Sigmoid colon (tissue), 7 donors: ENCODE data around the gene ITPK1. TPM values are rescaled to one million over a fixed set of nuclear protein-coding genes. Genes with fewer than 3 reads are reported as not detected.
"Not testable (repeated sequence)": the region's sequence is repeated elsewhere in the genome, so short reads cannot be mapped to it uniquely, and the experiment has no call there.

Experiments used
- DNase-seq: peaks from one replicate; pipeline ENCODE4 v3.0.0-alpha.2; 2019
- H3K27ac ChIP-seq, 4 donors: fragments of 200-600 bp; sonication (generic); one replicate each; pipeline ENCODE4 v1.5.1; 2016 to 2019; ENCODE audit warnings: mild to moderate bottlenecking in 1 of 4
- H3K27me3 ChIP-seq, 3 donors: fragments of 200-600 bp; sonication (generic); one replicate each; pipeline ENCODE4 v1.5.1; 2019; ENCODE audit warnings: mild to moderate bottlenecking in 1 of 3
- H3K36me3 ChIP-seq, 4 donors: fragments of 200-600 bp; sonication (generic); one replicate each; pipeline ENCODE4 v1.5.1; 2016 to 2019
- H3K4me1 ChIP-seq, 4 donors: fragments of 200-600 bp; sonication (generic); one replicate each; pipeline ENCODE4 v1.5.1; 2017 to 2019
- H3K4me3 ChIP-seq, 4 donors: fragments of 200-600 bp; sonication (generic); one replicate each; pipeline ENCODE4 v1.5.1; 2017 to 2019; ENCODE audit warnings: mild to moderate bottlenecking in 2 of 4, moderate library complexity in 1 of 4
- H3K9me3 ChIP-seq, 4 donors: fragments of 200-600 bp in 3 of 4; sonication (generic) in 3 of 4; one replicate each; pipeline versions ENCODE4 v1.5.1 to v1.6.1; 2013 to 2019
- EP300 ChIP-seq, 4 donors: sonication (generic); formaldehyde crosslinking; IDR thresholded peaks; one replicate each; pipeline ENCODE4 v1.6.1; 2017; ENCODE audit warnings: antibody characterized with exemption in 4 of 4
- POLR2A ChIP-seq, 2 donors: fragments of 450-650 bp; IDR thresholded peaks; one replicate each; pipeline ENCODE4 v1.6.1; 2016; ENCODE audit warnings: antibody characterized with exemption in 2 of 2, mild to moderate bottlenecking in 2 of 2, moderate library complexity in 2 of 2
- POLR2AphosphoS5 ChIP-seq, 4 donors: sonication (generic); formaldehyde crosslinking; IDR thresholded peaks; one replicate each; pipeline ENCODE4 v1.6.1; 2017; ENCODE audit warnings: antibody characterized with exemption in 4 of 4
- WGBS, 2 donors: extraction: QIAGEN DNeasy Blood & Tissue Kit; methylation state at CpG; one replicate each; pipeline ENCODE4 v1.1.7; 2013; 5-methylcytosine and 5-hydroxymethylcytosine counted together
- intact Hi-C: fragments of 100-400 bp; cut with DNase I; formaldehyde crosslinking; loops from one replicate; pipeline ENCODE4 v1.15.1; 2023
- polyA plus RNA-seq, 3 donors: library from polyadenylated mRNA; stranded (reverse); fragments of 200-250 nt; gene quantifications; one replicate each; pipeline ENCODE4 v1.2.3, GENCODE V29; 2013
- total RNA-seq, 4 donors: library from RNA; depleted of rRNA; stranded (reverse); fragments of >200 nt; gene quantifications; one replicate each; pipeline ENCODE4 v1.1.0, GENCODE V29; 2016
- TF ChIP-seq, protein P1 (sequence below), 4 experiments: fragments of 450-650 bp in 3 of 4; fragments of 200-600 bp in 1 of 4; IDR thresholded peaks; one replicate each; pipeline ENCODE4 v1.5.1; 2016 to 2019; ENCODE audit warnings: antibody characterized with exemption in 4 of 4, mild to moderate bottlenecking in 3 of 4, moderate library complexity in 2 of 4
- donor health status: healthy with polysubstance abuse.
- donor health status: Bipolar disorder and iron deficiency.
- donor health status: healthy.

The ITPK1 gene
- total RNA-seq (10 to 100 TPM; 39.8 to 68.8 (median 54.3) TPM), polyA plus RNA-seq (10 to 100 TPM; 55.3 to 75.4 (median 71.2) TPM)

DNA sequence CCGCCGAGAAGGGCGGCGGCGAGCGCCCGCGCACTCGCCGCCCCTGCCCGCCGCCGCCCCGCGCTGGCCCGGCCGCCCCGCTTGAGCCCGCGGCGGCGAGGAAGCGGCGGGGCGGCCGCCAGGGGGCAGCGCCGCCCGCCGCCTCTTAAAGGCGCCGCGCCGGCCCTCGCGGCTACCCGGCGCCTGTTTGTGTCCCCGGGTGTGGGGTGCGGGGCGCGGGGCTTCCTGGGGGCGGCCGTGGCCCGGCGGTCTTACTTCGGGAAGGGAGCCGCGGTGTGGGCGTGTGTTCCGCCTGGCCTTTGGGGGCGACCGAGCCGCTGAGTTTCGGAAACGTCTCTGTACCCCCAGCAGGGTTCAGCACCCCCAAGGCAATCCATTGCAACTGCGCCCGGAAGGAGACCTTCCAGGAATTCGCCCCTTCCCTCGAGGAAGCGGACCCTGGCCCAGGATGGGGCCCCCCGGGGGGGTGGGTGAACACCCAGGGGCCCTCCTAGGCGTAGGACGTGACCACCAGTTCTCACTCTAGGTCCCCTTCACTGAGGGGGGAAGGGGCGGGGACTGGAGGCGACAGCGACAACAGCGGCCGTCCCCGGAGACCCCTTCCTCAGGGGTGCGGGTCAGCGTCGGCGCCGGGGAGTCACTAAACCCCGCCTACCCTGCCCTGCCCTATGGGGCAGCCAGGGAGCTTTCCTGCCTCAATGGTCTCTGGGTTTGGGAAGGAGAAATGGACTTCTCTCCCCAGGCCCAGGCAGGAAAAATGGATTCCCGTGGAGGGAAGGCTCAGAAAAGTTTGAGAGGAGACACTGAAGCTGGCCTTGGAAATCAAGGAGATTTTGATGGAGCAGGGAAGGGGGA lies at the start of gene ITPK1:
Gene ITPK1, minus strand, starts transcription at position 105 of the 855 bp plus-strand sequence. CDS start 762 bp downstream, outside the sequence.
- no peaks in the 10 kb centered on the region for H3K27me3 ChIP-seq
- 1% methylated on average over 77 of the region's 77 CpGs for WGBS, 2 donors
- no peaks in the 10 kb centered on the region for H3K9me3 ChIP-seq
- H3K4me3 ChIP-seq = peak within 1 kb of the TSS; percentile 70 to 88 (median 77)
- intact Hi-C loops = loop anchor here (2.0 kb wide), 3 partner anchors 17 to 153 kb away; no protein-coding TSS in a partner anchor
- H3K36me3 ChIP-seq = no peaks in the 10 kb centered on the region
- peaks cover 0 to 43% (median 35%) of the 10 kb centered on the region in 4 donors for H3K4me1 ChIP-seq
- DNase-seq = peak; percentile 80
- H3K27ac ChIP-seq = peak within 1 kb of the TSS; percentile 98 to 100 (median 100)
- TF ChIP-seq POLR2A (IDR thresholded peaks at IDR 0.05) = no peak
- no peak for TF ChIP-seq EP300 (IDR thresholded peaks at IDR 0.05)
- no peak for TF ChIP-seq POLR2AphosphoS5 (IDR thresholded peaks at IDR 0.05)
- TF ChIP-seq, protein P1, sequence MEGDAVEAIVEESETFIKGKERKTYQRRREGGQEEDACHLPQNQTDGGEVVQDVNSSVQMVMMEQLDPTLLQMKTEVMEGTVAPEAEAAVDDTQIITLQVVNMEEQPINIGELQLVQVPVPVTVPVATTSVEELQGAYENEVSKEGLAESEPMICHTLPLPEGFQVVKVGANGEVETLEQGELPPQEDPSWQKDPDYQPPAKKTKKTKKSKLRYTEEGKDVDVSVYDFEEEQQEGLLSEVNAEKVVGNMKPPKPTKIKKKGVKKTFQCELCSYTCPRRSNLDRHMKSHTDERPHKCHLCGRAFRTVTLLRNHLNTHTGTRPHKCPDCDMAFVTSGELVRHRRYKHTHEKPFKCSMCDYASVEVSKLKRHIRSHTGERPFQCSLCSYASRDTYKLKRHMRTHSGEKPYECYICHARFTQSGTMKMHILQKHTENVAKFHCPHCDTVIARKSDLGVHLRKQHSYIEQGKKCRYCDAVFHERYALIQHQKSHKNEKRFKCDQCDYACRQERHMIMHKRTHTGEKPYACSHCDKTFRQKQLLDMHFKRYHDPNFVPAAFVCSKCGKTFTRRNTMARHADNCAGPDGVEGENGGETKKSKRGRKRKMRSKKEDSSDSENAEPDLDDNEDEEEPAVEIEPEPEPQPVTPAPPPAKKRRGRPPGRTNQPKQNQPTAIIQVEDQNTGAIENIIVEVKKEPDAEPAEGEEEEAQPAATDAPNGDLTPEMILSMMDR (IDR thresholded peaks at IDR 0.05) = peak in 1 of 4 experiments; percentile 29

DNA sequence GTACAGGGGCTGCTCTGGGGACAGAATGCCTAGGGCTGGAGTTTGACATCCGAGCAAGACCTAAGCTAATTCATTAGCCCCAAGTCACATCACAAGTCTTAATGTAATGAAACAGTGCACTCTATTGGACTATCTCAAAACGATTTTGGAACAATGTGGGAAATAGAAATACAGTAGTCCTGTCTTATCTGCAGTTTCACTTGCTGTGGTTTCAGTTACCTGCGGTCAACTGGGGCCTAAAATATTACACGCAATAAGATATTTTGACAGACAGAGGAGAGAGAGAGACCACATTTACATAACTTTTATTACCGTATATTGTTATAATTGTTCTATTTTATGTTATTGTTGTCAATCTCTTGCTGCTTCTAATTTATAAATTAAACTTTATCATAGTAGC lies 47.8 kb upstream of the ITPK1 start:
- 66 to 77% methylated on average over 5 of the region's 5 CpGs for WGBS, 2 donors

DNA sequence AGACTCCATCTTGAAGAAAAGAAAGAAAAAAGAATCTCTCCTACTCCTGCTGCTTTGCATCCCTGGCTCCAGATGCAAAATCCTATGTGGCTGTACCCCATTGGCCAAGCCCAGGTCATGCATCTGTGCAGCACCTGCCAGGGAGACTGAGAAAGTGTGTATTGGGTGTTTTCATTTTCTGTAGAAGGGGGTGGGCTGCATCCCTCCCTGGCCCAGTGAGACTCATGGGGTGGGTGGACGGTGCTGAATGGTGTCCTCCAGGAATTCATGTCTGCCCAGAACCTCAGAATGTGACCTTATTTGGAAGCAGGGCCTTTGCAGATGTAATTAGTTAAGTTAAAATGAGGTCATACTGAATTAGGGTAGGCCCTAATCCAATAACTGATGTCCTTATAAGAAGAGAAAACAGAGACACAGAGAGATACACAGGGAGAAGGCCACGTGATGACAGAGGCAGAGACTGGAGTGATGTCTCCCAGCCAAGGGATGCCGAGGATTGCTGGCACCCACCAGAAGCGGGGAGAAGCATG lies 45.8 kb upstream of the ITPK1 start:
- H3K27me3 ChIP-seq = no peaks in the 10 kb centered on the region
- intact Hi-C loops = no loop called here
- no peak for DNase-seq
- 80 to 83% methylated on average over 4 of the region's 4 CpGs for WGBS, 2 donors
- no peak overlapping the region for H3K27ac ChIP-seq
- H3K36me3 ChIP-seq = no peaks in the 10 kb centered on the region
- H3K4me1 ChIP-seq = no peaks in the 10 kb centered on the region
- no peaks in the 10 kb centered on the region for H3K9me3 ChIP-seq
- TF ChIP-seq EP300 (IDR thresholded peaks at IDR 0.05) = no peak
- TF ChIP-seq, protein P1 (IDR thresholded peaks at IDR 0.05) = no peak
- TF ChIP-seq POLR2A (IDR thresholded peaks at IDR 0.05) = no peak
- no peak for TF ChIP-seq POLR2AphosphoS5 (IDR thresholded peaks at IDR 0.05)
- no peak overlapping the region for H3K4me3 ChIP-seq

More for the DNA sequence above, 47.8 kb upstream of the ITPK1 start:
- no peaks in the 10 kb centered on the region for H3K4me1 ChIP-seq
- H3K9me3 ChIP-seq = no peaks in the 10 kb centered on the region
- intact Hi-C loops = no loop called here
- H3K36me3 ChIP-seq = no peaks in the 10 kb centered on the region
- TF ChIP-seq POLR2AphosphoS5 (IDR thresholded peaks at IDR 0.05) (no peak), POLR2A (IDR thresholded peaks at IDR 0.05) (no peak), EP300 (IDR thresholded peaks at IDR 0.05) (no peak)
- TF ChIP-seq, protein P1 (IDR thresholded peaks at IDR 0.05) = no peak
- H3K27ac ChIP-seq = no peak overlapping the region
- no peaks in the 10 kb centered on the region for H3K27me3 ChIP-seq
- H3K4me3 ChIP-seq = no peak overlapping the region
- DNase-seq = no peak

DNA sequence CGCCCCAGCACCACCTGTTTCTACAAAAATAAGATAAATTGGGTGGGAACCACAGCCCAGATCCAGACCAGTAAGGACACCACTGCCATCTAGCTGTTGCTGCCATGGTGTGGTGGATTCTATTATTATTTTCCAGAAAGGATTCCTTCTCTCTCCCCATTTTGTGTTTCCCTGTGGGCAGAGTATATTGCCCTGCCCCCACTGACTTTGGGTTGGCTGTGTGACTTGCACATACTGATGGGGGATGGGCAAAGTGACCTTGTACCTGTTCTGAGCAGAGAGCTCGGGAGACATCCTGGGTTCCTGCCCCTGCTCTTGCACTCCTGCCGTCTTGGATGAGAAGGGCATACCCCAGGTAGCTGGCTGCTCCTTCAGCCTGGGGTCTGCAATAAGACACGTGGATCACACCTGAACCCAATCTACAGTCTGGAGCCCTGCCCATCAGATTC lies 44.7 kb upstream of the ITPK1 start:
- intact Hi-C loops = no loop called here
- Histone ChIP-seq H3K4me1 (no peaks in the 10 kb centered on the region), H3K4me3 (no peak overlapping the region), H3K27me3 (no peaks in the 10 kb centered on the region), H3K36me3 (no peaks in the 10 kb centered on the region), H3K27ac (no peak overlapping the region), H3K9me3 (no peaks in the 10 kb centered on the region)
- WGBS, 2 donors = 30 to 51% methylated on average over 4 of the region's 4 CpGs
- TF ChIP-seq POLR2A (IDR thresholded peaks at IDR 0.05) (no peak), EP300 (IDR thresholded peaks at IDR 0.05) (no peak), POLR2AphosphoS5 (IDR thresholded peaks at IDR 0.05) (no peak)
- TF ChIP-seq, protein P1 (IDR thresholded peaks at IDR 0.05) = no peak
- no peak for DNase-seq

DNA sequence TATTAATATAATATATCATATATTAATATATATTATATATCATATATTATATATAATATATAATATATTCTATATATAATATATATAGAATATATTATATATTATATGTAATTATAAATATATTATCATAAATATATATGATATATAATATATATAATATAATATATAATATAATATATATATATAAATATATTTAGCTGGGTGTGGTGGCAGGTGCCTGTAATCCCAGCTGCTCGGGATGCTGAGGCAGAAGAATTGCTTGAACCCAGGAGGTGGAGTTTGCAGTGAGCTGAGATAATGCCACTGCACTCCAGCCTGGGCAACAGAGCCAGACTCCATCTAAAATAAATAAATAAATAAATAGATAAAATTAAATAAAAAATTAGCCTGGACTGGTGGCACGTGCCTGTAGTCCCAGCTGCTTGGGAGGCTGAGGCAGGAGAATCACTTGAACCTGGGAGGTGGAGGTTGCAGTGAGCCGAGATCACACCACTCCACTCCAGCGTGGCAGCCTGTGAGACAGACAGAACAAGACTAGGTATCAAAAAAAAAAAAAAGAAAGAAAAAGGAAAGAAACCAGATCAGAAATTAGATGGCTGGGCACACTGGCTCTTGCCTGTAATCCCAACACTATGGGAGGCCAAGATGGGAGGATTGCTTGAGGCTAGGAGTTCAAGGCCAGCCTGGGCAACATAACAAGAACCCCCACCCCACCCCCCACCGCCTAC lies 44.1 kb upstream of the ITPK1 start:
- H3K27me3 ChIP-seq, H3K4me1 ChIP-seq, H3K27ac ChIP-seq, H3K9me3 ChIP-seq, H3K4me3 ChIP-seq, DNase-seq, intact Hi-C loops, H3K36me3 ChIP-seq: not testable (repeated sequence)
- WGBS, 2 donors = 35 to 68% methylated on average over 5 of the region's 5 CpGs

DNA sequence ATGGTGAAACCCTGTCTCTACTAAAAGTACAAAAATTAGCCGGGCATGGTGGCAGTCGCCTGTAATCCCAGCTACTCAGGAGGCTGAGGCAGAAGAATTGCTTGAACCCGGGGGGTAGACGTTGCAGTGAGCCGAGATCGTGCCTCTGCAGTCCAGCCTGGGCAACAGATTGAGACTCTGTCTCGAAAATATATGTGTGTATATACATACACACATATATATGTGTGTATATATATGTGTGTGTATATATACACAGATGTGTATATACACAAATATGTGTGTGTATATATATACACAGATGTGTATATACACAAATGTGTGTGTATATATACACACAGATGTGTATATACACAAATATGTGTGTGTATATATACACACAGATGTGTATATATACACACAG lies 42.6 kb upstream of the ITPK1 start:
- H3K36me3 ChIP-seq, H3K27me3 ChIP-seq, H3K9me3 ChIP-seq, H3K4me3 ChIP-seq, intact Hi-C loops, DNase-seq, H3K27ac ChIP-seq, H3K4me1 ChIP-seq: not testable (repeated sequence)
- 83 to 88% methylated on average over 7 of the region's 7 CpGs for WGBS, 2 donors
